ENCODE measurements around the gene GRID1. TPM values are rescaled to one million over a fixed set of nuclear protein-coding genes. Genes with fewer than 3 reads are reported as not detected.

The GRID1 gene
- total RNA-seq, 1 experiment from 2014 or later, result 5.6 TPM

GRCh38 chr10:85794553-85794952 is 572.0 kb downstream of the GRID1 start:
- no peak overlapping the region for H3K9ac ChIP-seq (ENCODE audit: low read length)
- H3K79me2 ChIP-seq (ENCODE audit: insufficient read depth, low read length), result no peaks in the 10 kb centered on the region
- intact Hi-C loops (cut with micrococcal nuclease), result no loop called here
- H3K27me3 ChIP-seq (ENCODE audit: insufficient read depth, low read length), result no peaks in the 10 kb centered on the region
- H2AFZ ChIP-seq (ENCODE audit: low read depth, low read length, poor library complexity, severe bottlenecking), result no peak overlapping the region
- no peaks in the 10 kb centered on the region for H4K20me1 ChIP-seq (ENCODE audit: insufficient read depth)
- no peak overlapping the region for H3K27ac ChIP-seq (ENCODE audit: low read depth, low read length)
- DNase-seq (ENCODE audit: low read depth, low spot score), result no peak
- no peaks in the 10 kb centered on the region for H3K9me3 ChIP-seq (ENCODE audit: control insufficient read depth in 1 of 2, insufficient read depth in 1 of 2, low read depth in 1 of 2, low read length in 2 of 2)
- H3K9me2 ChIP-seq (ENCODE audit: insufficient read depth), result no peaks in the 10 kb centered on the region
- no peaks in the 10 kb centered on the region for H3K36me3 ChIP-seq (ENCODE audit: control insufficient read depth in 1 of 2, insufficient read depth in 2 of 2, low read length in 2 of 2)
- ChIA-PET RAD21 (ENCODE audit: low non-redundant PET in 1 of 2, low total read pairs in 2 of 2, uncharacterized antibody in 2 of 2, unreplicated experiment in 2 of 2) (no interaction called here), CTCF (no interaction called here), POLR2A (no interaction called here)
- no peak for TF ChIP-seq SRF (IDR thresholded peaks at IDR 0.05; ENCODE audit: low read depth)
- no peak for TF ChIP-seq YY1 (IDR thresholded peaks at IDR 0.05; ENCODE audit: extremely low read depth, insufficient replicate concordance, low read depth, low read length)
- TF ChIP-seq CEBPB (IDR thresholded peaks at IDR 0.05; ENCODE audit: low read depth), result no peak
- no peak for TF ChIP-seq ELF1 (IDR thresholded peaks at IDR 0.05; ENCODE audit: borderline replicate concordance, low read depth)
- TF ChIP-seq CTCF (IDR thresholded peaks at IDR 0.05 in 2 of 3, conservative IDR thresholded peaks at IDR 0.05 in 1 of 3; ENCODE audit: borderline replicate concordance in 1 of 3, insufficient read depth in 1 of 3, low read depth in 2 of 3, low read length in 2 of 3), result no peak
- no peak for TF ChIP-seq SP1 (IDR thresholded peaks at IDR 0.05; ENCODE audit: low read depth)
- no peak for TF ChIP-seq TCF7L2 (IDR thresholded peaks at IDR 0.05; ENCODE audit: borderline replicate concordance, extremely low read depth, insufficient read depth, insufficient read length)
- no peak for TF ChIP-seq SIN3A (IDR thresholded peaks at IDR 0.05; ENCODE audit: low read depth)
- TF ChIP-seq ZBTB33 (IDR thresholded peaks at IDR 0.05; ENCODE audit: extremely low read depth, insufficient replicate concordance, low read length), result no peak
- TF ChIP-seq RAD21 (IDR thresholded peaks at IDR 0.05; ENCODE audit: low read depth), result no peak
- TF ChIP-seq JUND (IDR thresholded peaks at IDR 0.05), result no peak
- TF ChIP-seq FOSL1 (IDR thresholded peaks at IDR 0.05; ENCODE audit: low read depth), result no peak
- TF ChIP-seq EGR1 (IDR thresholded peaks at IDR 0.05; ENCODE audit: low read depth), result no peak
- TF ChIP-seq ZFX (IDR thresholded peaks at IDR 0.05), result no peak
- TF ChIP-seq REST (IDR thresholded peaks at IDR 0.05; ENCODE audit: low read depth), result no peak
- no peaks in the 10 kb centered on the region for H3K4me1 ChIP-seq (ENCODE audit: control insufficient read depth in 1 of 2, insufficient read depth in 2 of 2, low read length in 2 of 2)
- no peak for ATAC-seq
- H3K4me2 ChIP-seq (ENCODE audit: low read length), result no peak overlapping the region
- H3K4me3 ChIP-seq (replicated peaks in 1 of 2; ENCODE audit: low read depth in 1 of 2, low read length in 2 of 2), result no peak overlapping the region
- BruUV-seq (replicated peaks), result no TSS peak

All from HCT116 (cell line).